ENCODE data around the gene PPM1H.

PPM1H gene

GRCh38 chr12:62621101-62621638, 313.8 kb downstream of the PPM1H start:
- Mint-ChIP-seq H3K4me3 (no peak overlapping the region), H3K27ac (no peak overlapping the region), H3K36me3 (no peaks in the 10 kb centered on the region), H3K9me3 (no peaks in the 10 kb centered on the region), H3K4me1 (no peaks in the 10 kb centered on the region)
- DNase-seq (ENCODE audit: low spot score in 2 of 2) = no peak
- no peak for ATAC-seq

- ATAC-seq (no peak), DNase-seq (ENCODE audit: low spot score in 2 of 2) (no peak)
- no peaks in the 10 kb centered on the region for H3K9me3 Mint-ChIP-seq
- H3K4me3 Mint-ChIP-seq = no peak overlapping the region
- H3K4me1 Mint-ChIP-seq = no peaks in the 10 kb centered on the region
- no peaks in the 10 kb centered on the region for H3K36me3 Mint-ChIP-seq
- H3K27ac Mint-ChIP-seq = no peak overlapping the region
These were observed 316.0 kb downstream of the PPM1H start for GRCh38 chr12:62618930-62619329.

- Mint-ChIP-seq H3K4me1 (no peaks in the 10 kb centered on the region), H3K4me3 (no peak overlapping the region), H3K36me3 (no peaks in the 10 kb centered on the region), H3K9me3 (no peaks in the 10 kb centered on the region), H3K27ac (no peak overlapping the region)
- ATAC-seq = peak; percentile 31
- no peak for DNase-seq (ENCODE audit: low spot score in 2 of 2)
These were observed 316.6 kb downstream of the PPM1H start for GRCh38 chr12:62618319-62618718.

DNA sequence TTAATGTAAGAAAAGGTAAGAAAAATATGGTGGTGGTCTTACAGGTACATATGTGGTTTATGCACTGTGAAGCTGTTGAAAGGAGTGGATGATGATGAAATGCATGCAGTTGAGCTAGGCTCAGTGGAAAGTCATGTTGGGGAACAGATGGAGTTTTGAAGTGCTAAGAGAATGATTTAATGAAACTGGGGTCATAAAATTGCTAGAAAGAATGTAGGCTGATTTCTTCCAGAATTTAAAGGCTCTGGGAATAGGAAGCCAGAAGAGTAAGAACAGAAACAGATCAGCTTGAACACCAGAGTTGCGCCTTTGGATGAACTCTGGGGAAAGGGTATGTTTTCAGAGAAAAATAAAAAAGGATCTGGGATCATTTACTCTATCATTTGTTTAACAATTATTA, 321.9 kb downstream of the PPM1H start:
- Mint-ChIP-seq H3K27ac (no peak overlapping the region), H3K4me1 (no peaks in the 10 kb centered on the region), H3K9me3 (no peaks in the 10 kb centered on the region), H3K4me3 (no peak overlapping the region), H3K36me3 (no peaks in the 10 kb centered on the region)
- ATAC-seq (no peak), DNase-seq (ENCODE audit: low spot score in 2 of 2) (no peak)

DNA sequence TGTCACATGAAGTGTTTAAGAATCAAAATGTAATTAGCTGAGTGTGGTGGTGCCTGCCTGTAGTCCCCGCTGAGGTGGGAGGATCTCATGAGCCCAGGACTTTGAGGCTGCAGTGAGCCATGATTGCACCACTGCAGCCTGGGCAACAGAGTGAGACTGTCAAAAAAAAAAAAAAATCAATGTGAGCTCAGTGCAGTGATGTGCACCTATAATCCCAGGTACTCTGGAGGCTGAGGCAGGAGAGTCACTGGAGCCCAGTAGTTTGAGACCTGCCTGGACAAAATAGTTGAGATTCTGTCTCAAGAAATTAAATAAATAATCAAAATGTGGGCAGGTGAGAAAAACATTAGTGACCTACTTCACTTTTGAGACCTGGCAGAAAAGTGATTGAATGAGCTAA, 328.3 kb downstream of the PPM1H start:
- Mint-ChIP-seq H3K27ac (no peak overlapping the region), H3K36me3 (peaks cover 31% of the 10 kb centered on the region), H3K4me3 (no peak overlapping the region), H3K4me1 (peaks cover 18% of the 10 kb centered on the region), H3K9me3 (no peaks in the 10 kb centered on the region)
- no peak for ATAC-seq
- DNase-seq (ENCODE audit: low spot score in 2 of 2) = no peak

- no peak overlapping the region for H3K27ac Mint-ChIP-seq
- DNase-seq (ENCODE audit: low spot score in 2 of 2) (no peak), ATAC-seq (no peak)
- no peaks in the 10 kb centered on the region for H3K9me3 Mint-ChIP-seq
- H3K4me3 Mint-ChIP-seq = peak overlapping the region; percentile 81
- peaks cover 18% of the 10 kb centered on the region for H3K4me1 Mint-ChIP-seq
- H3K36me3 Mint-ChIP-seq = peaks cover 31% of the 10 kb centered on the region
These were observed 329.0 kb downstream of the PPM1H start for GRCh38 chr12:62605981-62606380.

DNA sequence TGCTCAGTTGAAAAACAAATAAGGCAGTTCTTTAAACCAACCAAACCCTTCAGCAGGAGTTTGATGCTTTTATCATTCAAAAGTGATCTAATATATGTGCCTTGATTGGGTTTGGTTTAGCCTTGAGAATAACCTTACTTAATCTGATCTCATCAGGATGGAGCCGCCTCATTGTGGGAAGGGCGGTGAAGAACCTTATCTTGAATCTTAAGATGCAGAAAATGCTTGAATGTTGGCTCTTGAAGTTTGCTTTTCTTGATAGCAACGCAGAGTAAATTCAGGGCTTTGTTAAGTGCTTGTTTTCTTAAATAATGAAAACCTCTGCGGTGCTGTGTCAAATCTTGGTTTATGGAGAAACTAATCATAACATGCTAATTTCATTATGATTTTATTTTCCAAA, 330.1 kb downstream of the PPM1H start:
- no peak for DNase-seq (ENCODE audit: low spot score in 2 of 2)
- Mint-ChIP-seq H3K4me1 (peaks cover 18% of the 10 kb centered on the region), H3K4me3 (peak overlapping the region; percentile 81), H3K27ac (peak overlapping the region; percentile 100), H3K9me3 (no peaks in the 10 kb centered on the region), H3K36me3 (peaks cover 31% of the 10 kb centered on the region)
- no peak for ATAC-seq

DNA sequence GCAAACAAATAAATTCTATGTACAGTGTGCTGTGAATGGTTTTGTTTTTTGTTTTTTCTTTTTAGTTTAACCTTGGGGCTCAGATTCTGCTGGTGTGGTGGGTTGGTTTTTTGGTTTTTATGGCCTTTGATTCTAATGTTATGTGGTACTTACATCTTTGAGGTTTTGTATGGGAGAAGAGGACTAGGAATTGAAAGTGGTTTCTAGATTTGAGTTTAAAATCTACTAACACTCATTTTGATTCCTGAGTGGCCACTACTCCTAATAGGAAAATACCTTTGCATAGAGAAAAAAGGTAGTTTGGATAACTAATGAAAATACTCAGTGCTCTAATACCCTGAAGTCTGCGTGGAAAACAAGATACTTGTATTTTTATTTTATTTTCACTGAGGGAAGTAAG, 330.6 kb downstream of the PPM1H start:
- Mint-ChIP-seq H3K9me3 (no peaks in the 10 kb centered on the region), H3K27ac (peak overlapping the region; percentile 100), H3K4me3 (peak overlapping the region; percentile 81), H3K4me1 (peaks cover 18% of the 10 kb centered on the region), H3K36me3 (peaks cover 31% of the 10 kb centered on the region)
- ATAC-seq = no peak
- no peak for DNase-seq (ENCODE audit: low spot score in 2 of 2)

DNA sequence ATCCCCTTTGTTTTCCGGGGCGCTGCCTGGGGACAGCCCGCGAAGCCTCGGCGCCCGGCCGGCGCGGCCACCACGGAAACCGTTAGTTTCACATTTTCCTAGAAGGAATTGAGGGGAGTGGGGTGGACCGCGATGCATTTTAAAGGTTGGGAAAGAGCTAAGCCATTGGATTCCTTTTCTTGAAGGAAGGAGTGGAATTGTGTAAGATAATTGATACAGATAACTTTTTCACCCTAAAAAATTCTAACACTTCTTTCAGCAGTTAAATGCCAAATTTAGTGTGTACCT, 331.2 kb downstream of the PPM1H start:
- no peak for ATAC-seq
- H3K4me1 Mint-ChIP-seq = peaks cover 18% of the 10 kb centered on the region
- H3K9me3 Mint-ChIP-seq = no peaks in the 10 kb centered on the region

GRCh38 chr12:62603061-62603810, 331.7 kb downstream of the PPM1H start:
- Mint-ChIP-seq H3K4me1 (peaks cover 18% of the 10 kb centered on the region), H3K27ac (peak overlapping the region; percentile 100), H3K9me3 (no peaks in the 10 kb centered on the region), H3K4me3 (peak overlapping the region; percentile 81), H3K36me3 (peaks cover 31% of the 10 kb centered on the region)
- ATAC-seq = peak; percentile 85
- peak; percentile 60 to 94 for DNase-seq (ENCODE audit: low spot score in 2 of 2)

More for the DNA sequence above, 331.2 kb downstream of the PPM1H start:
- Mint-ChIP-seq H3K27ac (peak overlapping the region; percentile 100), H3K36me3 (peaks cover 31% of the 10 kb centered on the region), H3K4me3 (peak overlapping the region; percentile 81)
- DNase-seq (ENCODE audit: low spot score in 2 of 2) = no peak

DNA sequence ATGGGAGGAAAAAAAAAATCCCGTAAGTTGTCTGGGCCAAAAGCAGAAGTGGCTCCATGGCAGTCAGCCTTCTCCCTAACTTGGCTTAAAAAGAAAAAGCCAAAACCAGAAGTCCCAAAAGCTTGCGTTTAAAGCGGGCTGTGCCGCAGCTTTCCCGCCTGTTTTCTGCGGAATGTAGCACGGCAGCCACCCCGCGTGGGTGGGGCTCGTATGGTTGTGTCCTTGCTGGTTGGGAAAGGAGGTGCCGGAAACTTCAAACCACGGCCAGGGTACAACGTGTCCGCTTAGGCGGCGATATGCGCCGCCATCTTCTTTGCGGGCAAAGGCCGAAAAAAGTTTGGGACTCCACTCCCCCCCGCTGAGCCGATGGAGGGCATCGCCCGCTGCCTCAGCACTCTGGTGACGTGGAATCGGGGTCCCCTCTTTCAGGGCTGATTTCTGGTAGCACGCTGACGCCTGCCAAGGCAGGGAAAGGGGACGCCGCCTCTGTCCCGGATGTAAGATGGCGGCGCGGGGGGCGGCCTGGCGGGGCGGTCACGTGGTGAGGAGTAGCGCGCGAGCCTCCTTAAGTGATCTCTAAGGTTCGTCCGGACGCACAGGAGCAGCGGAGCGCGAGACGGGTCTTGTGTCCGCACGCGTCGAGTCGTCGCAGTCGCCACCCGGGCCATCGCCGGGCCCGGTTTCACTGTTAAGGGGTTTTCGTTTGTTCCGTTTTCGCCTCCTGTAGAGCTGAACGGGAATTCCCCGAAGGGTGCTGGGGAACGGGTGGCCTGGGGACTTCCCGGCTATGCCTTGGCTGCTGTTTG, 332.5 kb downstream of the PPM1H start:
- Mint-ChIP-seq H3K4me1 (peaks cover 18% of the 10 kb centered on the region), H3K4me3 (peak overlapping the region; percentile 81), H3K9me3 (no peaks in the 10 kb centered on the region), H3K27ac (peak overlapping the region; percentile 100), H3K36me3 (peaks cover 31% of the 10 kb centered on the region)
- DNase-seq (ENCODE audit: low spot score in 2 of 2) (peak; percentile 81 to 96), ATAC-seq (peak; percentile 79)

GRCh38 chr12:62601765-62602164, 333.2 kb downstream of the PPM1H start:
- DNase-seq (ENCODE audit: low spot score in 2 of 2) = no peak

GRCh38 chr12:62599854-62600437, 335.0 kb downstream of the PPM1H start:
- no peak overlapping the region for H3K27ac Mint-ChIP-seq
- H3K36me3 Mint-ChIP-seq = peaks cover 27% of the 10 kb centered on the region
- H3K9me3 Mint-ChIP-seq = no peaks in the 10 kb centered on the region
- DNase-seq (ENCODE audit: low spot score in 2 of 2) = no peak
- H3K4me3 Mint-ChIP-seq = no peak overlapping the region
- H3K4me1 Mint-ChIP-seq = no peaks in the 10 kb centered on the region
- ATAC-seq = no peak

More at GRCh38 chr12:62601765-62602164, 333.2 kb downstream of the PPM1H start:
- no peaks in the 10 kb centered on the region for H3K9me3 Mint-ChIP-seq
- H3K4me3 Mint-ChIP-seq = peak overlapping the region; percentile 81
- ATAC-seq = no peak
- peaks cover 14% of the 10 kb centered on the region for H3K4me1 Mint-ChIP-seq
- H3K36me3 Mint-ChIP-seq = peaks cover 31% of the 10 kb centered on the region
- H3K27ac Mint-ChIP-seq = peak overlapping the region; percentile 100

- Mint-ChIP-seq H3K4me1 (no peaks in the 10 kb centered on the region), H3K27ac (no peak overlapping the region), H3K36me3 (peaks cover 19% of the 10 kb centered on the region), H3K4me3 (no peak overlapping the region), H3K9me3 (no peaks in the 10 kb centered on the region)
- ATAC-seq = no peak
- DNase-seq (ENCODE audit: low spot score in 2 of 2) = no peak
These were observed 336.1 kb downstream of the PPM1H start for GRCh38 chr12:62598846-62599245.

- DNase-seq (ENCODE audit: low spot score in 2 of 2) = no peak
- no peaks in the 10 kb centered on the region for H3K4me1 Mint-ChIP-seq
- no peak overlapping the region for H3K4me3 Mint-ChIP-seq
- H3K9me3 Mint-ChIP-seq = no peaks in the 10 kb centered on the region
- no peak overlapping the region for H3K27ac Mint-ChIP-seq
- H3K36me3 Mint-ChIP-seq = peaks cover 3% of the 10 kb centered on the region
- ATAC-seq = no peak
These were observed 337.7 kb downstream of the PPM1H start for GRCh38 chr12:62597253-62597652.

Measured in stimulated activated effector memory CD8-positive, alpha-beta T cell treated with anti-CD3 and anti-CD28 coated beads, Interleukin-12 subunit alpha, Interleukin-12 subunit beta, amount 100 ng/mL, for 72 hours (primary cell).